Stimulated activated CD8-positive, alpha-beta memory T cell treated with anti-CD3 and anti-CD28 coated beads, Interleukin-7, amount 100 ng/mL, for 4 hours (primary cell): ENCODE measurements around the gene GNAQ.

Experiments
- DNase-seq, 2 donors: peaks; one replicate each; pipeline ENCODE4 v3.0.0-alpha.2; 2020; ENCODE audit warnings: low read depth in 2 of 2

The GNAQ gene

GRCh38 chr9:78003730-78004129 lies 27.9 kb downstream of the GNAQ start:
- DNase-seq, result no peak

GRCh38 chr9:78001946-78002731 lies 29.5 kb downstream of the GNAQ start:
- no peak for DNase-seq

GRCh38 chr9:78000221-78000620 lies 31.4 kb downstream of the GNAQ start:
- no peak for DNase-seq

DNA sequence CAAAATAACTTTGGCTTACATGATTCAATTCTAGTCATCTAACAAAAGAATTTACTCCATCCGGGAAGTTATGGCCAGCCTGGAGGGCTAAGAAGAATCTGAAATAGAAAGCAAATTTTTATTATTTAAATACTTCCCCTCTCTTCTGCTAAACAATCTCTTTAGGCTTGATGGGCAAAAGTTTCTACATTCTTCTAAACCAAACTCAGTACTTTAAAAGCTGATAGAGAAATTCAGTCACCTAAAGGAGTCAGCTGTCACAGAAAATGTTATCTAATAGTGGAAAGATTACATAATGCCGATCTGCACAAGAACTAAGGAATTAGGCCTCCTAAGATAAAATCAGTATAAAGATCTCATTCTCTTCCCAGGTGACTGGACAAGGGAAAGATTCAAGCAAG lies 32.4 kb downstream of the GNAQ start:
- DNase-seq, result no peak

DNA sequence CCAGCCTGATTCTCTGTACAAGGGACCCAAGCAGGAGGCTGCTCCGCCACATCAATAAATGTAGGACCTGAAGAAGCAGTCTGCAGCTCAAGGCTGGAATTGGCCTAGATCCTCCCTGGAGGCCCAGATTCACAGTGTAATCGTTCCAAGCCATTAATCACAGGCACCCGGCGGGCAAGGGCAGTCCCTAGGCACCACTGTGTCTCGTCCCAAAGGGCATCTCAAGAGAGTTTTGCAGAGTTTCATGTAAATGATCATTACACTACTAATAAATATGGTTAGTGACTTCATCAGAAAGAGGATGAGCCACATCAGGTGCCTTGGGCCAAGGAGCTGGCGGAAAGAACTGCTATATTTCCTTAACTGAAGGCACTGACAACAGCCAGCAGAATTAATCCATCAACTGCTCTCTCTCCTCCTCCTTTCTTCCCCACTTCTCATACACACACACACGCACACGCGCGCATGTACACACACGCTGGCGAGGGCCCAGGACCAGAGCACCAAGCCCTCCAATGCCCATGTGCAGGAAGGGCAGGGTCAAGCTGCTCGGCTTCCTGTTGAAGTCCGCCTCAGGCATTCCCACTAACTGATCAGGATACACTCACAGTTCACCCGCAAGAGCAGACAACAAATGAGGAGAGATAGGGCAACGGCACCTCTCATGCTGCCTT lies 33.9 kb downstream of the GNAQ start:
- DNase-seq, result no peak

GRCh38 chr9:77996696-77997095 lies 34.9 kb downstream of the GNAQ start:
- DNase-seq, result no peak

- no peak for DNase-seq
These were observed 40.4 kb downstream of the GNAQ start for GRCh38 chr9:77991191-77991590.

DNA sequence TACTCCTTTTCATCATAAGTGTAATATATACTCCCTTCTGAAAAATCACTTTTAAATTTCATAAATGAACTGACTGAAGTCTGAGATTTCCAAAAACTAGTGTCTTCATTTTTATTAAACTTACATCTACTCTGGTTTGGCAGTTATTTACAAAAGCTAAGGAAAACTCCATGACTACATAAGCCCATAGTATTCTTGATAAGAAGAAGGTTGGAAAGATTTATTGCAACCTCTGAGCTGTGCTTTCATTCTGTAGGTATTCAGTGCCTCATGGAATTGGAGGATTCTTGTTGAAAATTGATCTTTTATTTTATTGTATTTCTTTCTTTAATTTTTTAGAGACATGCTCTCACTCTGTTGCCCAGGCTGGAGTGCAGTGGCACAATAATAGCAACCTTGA lies 41.7 kb downstream of the GNAQ start:
- DNase-seq, result no peak

DNA sequence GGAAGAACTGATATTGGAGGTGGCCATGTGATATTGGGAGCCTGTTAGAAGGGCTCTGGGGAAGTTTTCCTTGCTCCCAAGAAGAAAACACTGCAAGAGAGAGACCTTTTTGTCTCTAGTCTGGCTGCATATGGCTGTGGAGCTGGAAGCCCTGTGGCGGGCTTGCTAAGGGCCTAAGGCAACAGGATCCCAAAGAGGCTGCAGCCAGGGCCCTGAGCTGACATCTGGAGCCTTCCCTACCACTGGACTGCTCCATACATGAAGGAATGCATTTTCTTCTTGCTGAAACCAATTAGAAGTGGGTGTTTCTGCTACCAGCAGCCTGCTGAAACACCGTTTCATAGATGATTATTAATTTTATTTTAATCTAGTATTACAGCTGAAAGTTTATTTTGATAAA lies 42.2 kb downstream of the GNAQ start:
- DNase-seq, result no peak

- no peak for DNase-seq
These were observed 43.0 kb downstream of the GNAQ start for GRCh38 chr9:77988630-77989029.

- DNase-seq, result no peak
These were observed 43.6 kb downstream of the GNAQ start for GRCh38 chr9:77987880-77988525.

DNA sequence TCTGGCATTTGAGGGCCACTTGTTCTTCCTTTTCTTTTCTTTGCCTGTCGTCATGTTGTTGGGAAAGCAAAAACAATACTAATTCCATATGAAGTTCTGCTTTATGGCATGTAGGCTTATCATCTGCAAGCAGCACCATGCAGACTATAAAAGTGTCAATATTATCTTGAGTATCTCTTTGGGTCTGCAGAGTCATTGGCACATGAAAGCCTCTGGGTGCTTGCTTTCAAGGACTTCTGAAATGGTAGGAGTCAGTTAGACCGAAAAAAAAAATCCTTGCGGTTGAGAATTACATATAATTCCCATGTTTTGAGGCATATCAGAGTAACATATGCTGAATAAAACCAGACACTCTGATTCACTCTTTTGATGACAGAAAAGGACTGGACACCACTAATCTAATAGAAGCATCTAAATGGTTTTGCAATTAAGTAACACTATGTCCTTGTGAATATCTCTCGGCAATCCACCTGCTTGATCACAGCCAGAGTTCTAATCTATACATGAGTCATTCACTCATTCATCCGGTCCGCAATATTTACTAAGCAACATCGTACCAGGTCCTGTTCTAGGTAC lies 44.4 kb downstream of the GNAQ start:
- no peak for DNase-seq

DNA sequence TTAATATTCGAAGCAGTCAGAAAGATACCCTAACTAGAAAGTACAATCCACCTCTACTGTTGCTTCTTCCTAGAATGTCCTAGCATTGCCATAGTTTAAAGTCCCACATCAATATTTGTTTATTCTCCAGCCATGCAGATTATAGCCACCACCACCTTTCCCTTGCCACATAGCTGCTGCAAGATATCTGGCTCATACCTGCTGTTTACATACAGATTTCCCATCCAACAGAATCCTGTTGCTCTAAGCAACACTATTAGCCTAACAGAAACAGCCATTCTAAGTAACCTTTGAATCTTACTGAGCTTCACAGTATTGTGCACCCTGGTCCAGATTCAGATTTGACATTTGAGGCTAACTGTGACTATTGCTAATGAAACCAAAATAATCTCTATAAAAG lies 45.6 kb downstream of the GNAQ start:
- no peak for DNase-seq

DNA sequence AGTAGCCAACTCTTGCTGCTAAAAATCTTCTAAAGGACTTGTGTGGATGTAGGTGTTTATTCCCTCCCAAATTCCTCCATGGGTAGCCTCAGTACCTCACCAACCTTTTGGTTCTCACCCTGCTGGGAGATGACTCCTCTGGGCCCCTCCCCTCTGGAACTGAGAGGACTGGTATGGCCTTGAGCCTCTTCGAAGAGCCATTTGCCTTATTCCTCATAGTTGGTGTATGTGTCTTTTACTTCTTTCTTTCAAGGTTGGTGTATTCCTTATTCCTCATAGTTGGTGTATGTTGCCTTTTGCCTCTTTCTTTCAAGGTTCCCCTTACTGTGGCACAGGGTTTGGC lies 48.3 kb downstream of the GNAQ start:
- DNase-seq, result no peak

DNA sequence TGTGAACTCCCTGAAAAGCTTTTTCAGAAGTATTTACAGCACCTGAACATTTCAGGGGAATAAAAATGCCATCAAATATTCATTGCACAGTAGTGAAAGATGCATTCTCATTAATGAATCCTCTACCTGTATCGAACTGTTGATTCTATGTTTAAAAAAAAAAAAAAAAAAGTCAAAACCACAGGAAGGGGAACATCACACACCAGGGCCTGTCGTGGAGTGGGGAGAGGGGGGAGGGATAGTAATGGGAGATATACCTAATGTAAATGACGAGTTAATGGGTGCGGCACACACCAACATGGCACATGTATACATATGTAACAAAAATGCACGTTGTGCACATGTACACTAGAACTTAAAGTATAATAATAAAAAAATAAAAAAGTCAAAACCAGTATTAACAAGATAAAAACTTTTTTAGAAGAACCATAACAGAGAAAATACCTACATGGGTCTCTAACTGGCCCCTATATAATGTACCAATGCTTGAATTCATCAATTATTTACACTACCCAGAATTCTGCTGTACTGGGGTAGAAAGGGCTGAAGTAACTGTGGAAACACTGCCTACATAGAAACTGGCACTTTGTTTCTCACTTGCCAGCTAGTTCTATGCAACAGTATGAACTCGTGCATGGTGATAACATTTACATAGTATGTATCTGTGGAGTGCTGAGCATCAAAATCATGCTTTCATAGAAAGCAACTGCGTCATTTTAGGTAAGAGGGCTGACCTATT lies 48.9 kb downstream of the GNAQ start:
- no peak for DNase-seq

GRCh38 chr9:77981907-77982306 lies 49.7 kb downstream of the GNAQ start:
- no peak for DNase-seq

- no peak for DNase-seq
These were observed 50.3 kb downstream of the GNAQ start for GRCh38 chr9:77981332-77981731.

- no peak for DNase-seq
These were observed 51.0 kb downstream of the GNAQ start for GRCh38 chr9:77980622-77981021.

DNA sequence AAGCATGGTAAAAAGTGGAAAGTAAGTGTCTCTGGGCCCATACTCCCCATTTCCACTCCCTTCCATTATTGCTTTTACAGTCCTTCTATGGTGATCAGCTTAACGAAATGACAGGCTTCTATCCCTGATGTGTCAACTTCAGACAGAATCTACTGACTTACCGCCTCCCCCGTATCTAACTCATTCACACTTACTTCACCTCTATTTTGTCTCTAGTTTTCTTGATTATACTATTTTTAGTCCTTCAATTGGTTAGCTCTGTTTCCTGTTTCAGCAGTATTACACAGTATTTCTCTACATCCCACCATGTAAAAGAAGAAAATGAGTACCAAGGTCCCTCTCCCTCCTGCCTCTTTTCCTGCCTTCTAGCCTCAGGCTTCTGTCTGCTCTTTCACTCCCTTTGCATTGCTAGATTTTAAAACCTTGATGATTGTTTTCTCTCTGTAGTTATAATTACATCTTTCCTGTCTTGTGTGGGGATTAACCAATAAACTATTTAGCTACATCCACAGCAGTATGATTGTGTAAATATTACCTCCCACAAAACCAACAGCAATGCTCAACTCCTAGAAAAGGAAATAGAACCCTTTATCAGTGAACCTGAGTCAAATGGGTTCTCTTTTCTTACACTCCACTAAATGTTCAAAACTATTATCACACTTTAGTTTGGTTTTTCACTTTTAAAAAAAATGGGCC lies 53.4 kb downstream of the GNAQ start:
- DNase-seq, result no peak

DNA sequence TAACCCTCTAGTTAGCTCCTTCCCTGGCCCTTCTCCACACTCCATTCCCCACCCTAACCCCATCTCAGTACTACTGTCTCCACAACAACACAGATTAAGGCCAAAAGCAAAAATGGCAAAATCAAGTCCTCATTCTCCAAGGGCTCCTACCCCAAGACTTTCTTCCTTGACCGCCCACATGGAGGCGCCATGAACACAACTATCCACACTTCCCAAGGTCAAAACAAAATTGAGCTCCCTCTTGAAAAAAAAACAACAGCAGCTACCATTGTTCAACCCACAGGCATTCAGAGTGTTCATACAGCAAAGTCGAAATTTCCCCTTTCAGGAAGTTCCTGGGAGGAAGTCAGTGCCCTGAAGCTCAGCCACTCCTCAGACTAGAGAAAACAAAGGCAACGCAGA lies 54.4 kb downstream of the GNAQ start:
- no peak for DNase-seq

DNA sequence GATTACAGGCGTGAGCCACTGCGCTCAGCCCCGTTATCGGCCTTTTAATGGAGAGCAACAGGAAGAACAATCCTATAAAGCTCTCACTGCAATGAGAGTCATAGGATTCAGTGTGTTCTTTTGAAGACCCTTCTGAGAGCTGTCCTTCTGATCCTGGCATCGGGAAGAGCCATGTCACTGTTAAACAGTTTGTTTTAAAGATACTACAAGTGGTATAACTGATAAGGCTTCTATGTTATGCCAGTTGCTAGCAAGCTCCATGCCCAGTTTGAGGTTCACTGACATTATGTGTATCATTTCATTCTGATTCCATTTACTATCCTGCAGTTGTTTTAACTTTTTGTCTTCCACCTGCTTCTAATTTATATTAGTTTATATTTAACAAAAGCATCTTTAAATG lies 55.8 kb downstream of the GNAQ start:
- DNase-seq, result no peak

DNA sequence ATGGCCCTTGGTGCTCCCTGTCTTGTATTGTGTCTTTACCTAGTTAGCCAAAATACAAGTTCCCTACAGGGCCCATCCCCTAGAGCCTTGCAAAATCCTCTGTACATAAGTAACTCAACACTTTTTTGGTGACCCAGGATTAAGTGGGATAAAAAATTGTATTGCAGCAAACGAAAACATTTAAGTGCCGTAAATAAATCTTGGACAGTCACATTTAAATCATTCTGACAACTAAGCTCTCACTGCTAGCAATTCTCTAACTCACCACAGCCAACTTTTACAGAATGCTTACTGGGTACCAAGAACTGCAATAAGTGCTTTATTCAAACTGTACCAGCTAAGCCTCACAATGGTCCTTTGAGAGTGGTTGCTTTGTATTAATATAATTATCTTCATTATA lies 56.6 kb downstream of the GNAQ start:
- DNase-seq, result no peak
